PC-3 (cell line): ENCODE measurements around the gene ICE2. TPM values are rescaled to one million over a fixed set of nuclear protein-coding genes. Genes with fewer than 3 reads are reported as not detected.

Experiments used
- ATAC-seq: fragments of 200-7000 bp; cut with Tn5 transposase; 2 replicates; pipeline ENCODE4 v1.9.1; 2020; ENCODE audit warnings: mild to moderate bottlenecking, moderate library complexity
- BruUV-seq: library from RNA; stranded (reverse); fragments of 400-500 nt; replicated peaks from 2 replicates; lab custom pipeline; 2021; lab: Mats Ljungman, UMichigan
- CTCF ChIA-PET: fragments of 300-600 bp; sonication (Branson Sonifier 250); formaldehyde crosslinking; loops from one replicate; lab custom pipeline; 2022; ENCODE audit warnings: antibody characterized with exemption; lab: Charles Lee
- POLR2A ChIA-PET: fragments of 300-600 bp; sonication (Branson Sonifier 250); formaldehyde crosslinking; loops from one replicate; lab custom pipeline; 2022; ENCODE audit warnings: antibody characterized with exemption; ENCODE audit not compliant: unreplicated experiment; lab: Charles Lee
- DNase-seq: peaks from one replicate; pipeline ENCODE4 v3.0.0-alpha.2; 2015
- H2AFZ ChIP-seq: fragments of 300-600 bp; sonication (generic); 2 replicates; pipeline ENCODE4 v1.6.0; 2016; ENCODE audit warnings: antibody characterized with exemption, low read length
- H3F3A ChIP-seq: fragments of 300-600 bp; sonication (generic); one replicate; pipeline ENCODE4 v1.6.0; 2017; ENCODE audit warnings: antibody characterized with exemption, low read length, control low read depth, mild to moderate bottlenecking; ENCODE audit not compliant: unreplicated experiment
- H3K27ac ChIP-seq: fragments of 300-600 bp; sonication (generic); 2 replicates; pipeline ENCODE4 v1.5.1; 2016; ENCODE audit warnings: mild to moderate bottlenecking, low read length
- H3K27me3 ChIP-seq: fragments of 300-600 bp; sonication (generic); 2 replicates; pipeline ENCODE4 v1.6.1; 2016; ENCODE audit warnings: low read length, mixed read lengths
- H3K36me3 ChIP-seq: fragments of 300-600 bp; sonication (generic); 2 replicates; pipeline ENCODE4 v1.6.1; 2016; ENCODE audit warnings: low read depth, mixed run types, low read length, mixed read lengths
- H3K4me1 ChIP-seq: fragments of 300-600 bp; sonication (generic); 2 replicates; pipeline ENCODE4 v1.5.1; 2016; ENCODE audit warnings: low read length; ENCODE audit not compliant: insufficient read depth
- H3K4me2 ChIP-seq: fragments of 300-600 bp; sonication (generic); 2 replicates; pipeline ENCODE4 v1.6.0; 2016; ENCODE audit warnings: low read length
- H3K4me3 ChIP-seq: fragments of 300-600 bp; sonication (generic); 2 replicates; pipeline ENCODE4 v1.5.1; 2016; ENCODE audit warnings: mild to moderate bottlenecking, low read length, mixed read lengths
- H3K79me2 ChIP-seq: fragments of 300-600 bp; sonication (generic); 2 replicates; pipeline ENCODE4 v1.6.1; 2017; ENCODE audit warnings: low read length, mixed read lengths
- H3K9ac ChIP-seq: fragments of 300-600 bp; sonication (generic); 2 replicates; pipeline ENCODE4 v1.6.0; 2016; ENCODE audit warnings: mild to moderate bottlenecking, low read length
- H3K9me2 ChIP-seq: fragments of 300-600 bp; sonication (generic); replicated peaks from 2 replicates; pipeline ENCODE4 v1.6.1; 2016; ENCODE audit warnings: mixed run types, low read length, mixed read lengths
- H3K9me3 ChIP-seq: fragments of 300-600 bp; sonication (generic); 2 replicates; pipeline ENCODE4 v1.6.1; 2016; ENCODE audit warnings: low read length, mixed read lengths
- H4K20me1 ChIP-seq: fragments of 300-600 bp; sonication (generic); 2 replicates; pipeline ENCODE4 v1.6.1; 2016; ENCODE audit warnings: low read length, mixed read lengths
- CTCF ChIP-seq: fragments of 300-600 bp; sonication (generic); conservative IDR thresholded peaks from 2 replicates; pipeline ENCODE4 v1.5.1; 2017; ENCODE audit warnings: antibody characterized with exemption, low read depth, mild to moderate bottlenecking, low read length
- EZH2 ChIP-seq: fragments of 300-600 bp; sonication (generic); IDR thresholded peaks from one replicate; pipeline ENCODE4 v1.6.1; 2017; ENCODE audit warnings: antibody characterized with exemption, mild to moderate bottlenecking, low read length; ENCODE audit not compliant: unreplicated experiment
- EZH2phosphoT487 ChIP-seq: fragments of 300-600 bp; sonication (generic); IDR thresholded peaks from 2 replicates; pipeline ENCODE4 v1.6.1; 2018; ENCODE audit warnings: mild to moderate bottlenecking, antibody characterized with exemption, low read length, borderline replicate concordance
- intact Hi-C: fragments of 100-400 bp; cut with micrococcal nuclease; formaldehyde crosslinking; loops from 2 replicates; pipeline ENCODE4 v1.9.0; 2023
- total RNA-seq: library from RNA; depleted of rRNA; stranded (reverse); fragments of >200 nt; gene quantifications from 2 replicates; pipeline ENCODE4 v1.2.3, GENCODE V29; 2014

The ICE2 gene
- total RNA-seq, 1 experiment from 2014 or later, result 14.8 TPM

GRCh38 chr15:60394689-60395097 is 84.2 kb downstream of the ICE2 start:
- ATAC-seq (no peak), DNase-seq (no peak)
- Histone ChIP-seq H3K36me3 (peaks cover 56% of the 10 kb centered on the region), H3K27ac (peak overlapping the region; percentile 98), H3K9ac (peak overlapping the region; percentile 100), H3K9me3 (no peaks in the 10 kb centered on the region), H3K4me2 (peak overlapping the region; percentile 98), H3F3A (peaks cover 33% of the 10 kb centered on the region), H3K4me1 (peaks cover 72% of the 10 kb centered on the region), H2AFZ (no peak overlapping the region), H3K4me3 (peak overlapping the region; percentile 93), H4K20me1 (peaks cover 65% of the 10 kb centered on the region), H3K79me2 (peaks cover 92% of the 10 kb centered on the region), H3K9me2 (no peaks in the 10 kb centered on the region), H3K27me3 (no peaks in the 10 kb centered on the region)
- ChIA-PET POLR2A (interaction anchor here (0.6 to 0.9 kb wide), 4 partner anchors 12 to 27 kb away, joined by 3 to 12 read pairs (median 4); no protein-coding TSS in a partner anchor), CTCF (no interaction called here)
- intact Hi-C loops, result loop anchor here (10.0 kb wide), 1 partner anchor 130 kb away; no protein-coding TSS in a partner anchor
- no TSS peak for BruUV-seq
- TF ChIP-seq EZH2, result no peak
- TF ChIP-seq CTCF, result no peak
- TF ChIP-seq EZH2phosphoT487, result no peak

- H3K27ac ChIP-seq, result peak overlapping the region; percentile 98
- H3K9me3 ChIP-seq, result no peaks in the 10 kb centered on the region
- H3K4me2 ChIP-seq, result peak overlapping the region; percentile 98
- peaks cover 59% of the 10 kb centered on the region for H3K36me3 ChIP-seq
- peaks cover 68% of the 10 kb centered on the region for H3K4me1 ChIP-seq
- H2AFZ ChIP-seq, result no peak overlapping the region
- POLR2A ChIA-PET, result interaction anchor here (0.6 to 1.5 kb wide), 5 partner anchors 30 to 85 kb away, joined by 3 to 6 read pairs (median 4); no protein-coding TSS in a partner anchor
- peaks cover 33% of the 10 kb centered on the region for H3F3A ChIP-seq
- peaks cover 75% of the 10 kb centered on the region for H4K20me1 ChIP-seq
- CTCF ChIA-PET, result no interaction called here
- no peaks in the 10 kb centered on the region for H3K9me2 ChIP-seq
- peaks cover 95% of the 10 kb centered on the region for H3K79me2 ChIP-seq
- H3K27me3 ChIP-seq, result no peaks in the 10 kb centered on the region
- peak; percentile 63 for ATAC-seq
- peak; percentile 97 for DNase-seq
- TSS peak; percentile 25 for BruUV-seq
- TF ChIP-seq CTCF (no peak), EZH2 (no peak), EZH2phosphoT487 (no peak)
- intact Hi-C loops, result loop anchor here (1.0 to 10.0 kb wide), 4 partner anchors 19 to 132 kb away; no protein-coding TSS in a partner anchor
- peak overlapping the region; percentile 93 for H3K4me3 ChIP-seq
- H3K9ac ChIP-seq, result peak overlapping the region; percentile 100
Measured at GRCh38 chr15:60392986-60393790, 85.8 kb downstream of the ICE2 start.

GRCh38 chr15:60392601-60392985 is 86.3 kb downstream of the ICE2 start:
- intact Hi-C loops, result loop anchor here (2.0 to 10.0 kb wide), 3 partner anchors 22 to 132 kb away; no protein-coding TSS in a partner anchor
- Histone ChIP-seq H3K9me2 (no peaks in the 10 kb centered on the region), H2AFZ (no peak overlapping the region), H3K4me3 (peak overlapping the region; percentile 67), H4K20me1 (peaks cover 75% of the 10 kb centered on the region), H3K9ac (peak overlapping the region; percentile 84), H3K4me2 (peak overlapping the region; percentile 89), H3K27ac (peak overlapping the region; percentile 98), H3K4me1 (peaks cover 68% of the 10 kb centered on the region), H3K27me3 (no peaks in the 10 kb centered on the region), H3F3A (peaks cover 33% of the 10 kb centered on the region), H3K9me3 (no peaks in the 10 kb centered on the region), H3K36me3 (peaks cover 60% of the 10 kb centered on the region), H3K79me2 (peaks cover 97% of the 10 kb centered on the region)
- ATAC-seq (no peak; the same call in 1 of the 2 replicates), DNase-seq (peak; percentile 82)
- TF ChIP-seq EZH2 (no peak), CTCF (no peak), EZH2phosphoT487 (no peak)
- ChIA-PET POLR2A (interaction anchor here (0.6 to 1.5 kb wide), 3 partner anchors 31 to 86 kb away, joined by 3 to 6 read pairs (median 4); no protein-coding TSS in a partner anchor), CTCF (no interaction called here)
- BruUV-seq, result no TSS peak
